HK-2 (cell line): ENCODE results near the gene GDF11.

Experiments
- DNase-seq: peaks from one replicate; pipeline ENCODE4 v3.0.0-alpha.2; 2018; ENCODE audit not compliant: unreplicated experiment

GDF11 gene

DNA sequence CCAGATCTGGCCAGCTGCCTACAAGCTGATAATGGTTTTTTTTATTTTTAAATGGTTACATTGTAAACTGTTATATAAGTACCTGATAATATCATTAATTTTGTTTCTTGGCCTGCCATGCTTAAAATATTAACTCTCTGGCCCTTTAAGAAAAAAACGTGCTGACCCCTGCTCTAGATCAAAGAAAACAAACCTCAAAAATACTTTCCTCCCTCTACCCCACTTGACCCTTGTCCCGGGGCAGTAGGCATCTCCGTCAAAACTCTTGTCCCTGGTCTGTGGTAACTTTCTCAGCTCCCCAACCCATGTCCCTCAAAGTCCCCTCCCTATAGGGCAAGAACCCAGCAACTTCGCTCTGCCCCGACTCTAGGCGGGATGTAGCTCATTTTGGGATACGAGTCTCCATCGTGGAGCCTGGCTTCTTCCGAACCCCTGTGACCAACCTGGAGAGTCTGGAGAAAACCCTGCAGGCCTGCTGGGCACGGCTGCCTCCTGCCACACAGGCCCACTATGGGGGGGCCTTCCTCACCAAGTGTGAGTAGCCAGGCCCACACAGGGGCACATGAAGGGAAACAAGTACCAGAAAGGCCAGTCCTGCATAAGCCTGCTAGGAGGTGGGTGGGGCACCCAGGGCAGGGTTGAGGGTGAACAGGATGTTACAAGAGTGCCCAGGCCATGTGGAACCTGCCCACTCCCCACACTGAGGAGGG, 19.3 kb upstream of the GDF11 start:
- DNase-seq, result no peak

DNA sequence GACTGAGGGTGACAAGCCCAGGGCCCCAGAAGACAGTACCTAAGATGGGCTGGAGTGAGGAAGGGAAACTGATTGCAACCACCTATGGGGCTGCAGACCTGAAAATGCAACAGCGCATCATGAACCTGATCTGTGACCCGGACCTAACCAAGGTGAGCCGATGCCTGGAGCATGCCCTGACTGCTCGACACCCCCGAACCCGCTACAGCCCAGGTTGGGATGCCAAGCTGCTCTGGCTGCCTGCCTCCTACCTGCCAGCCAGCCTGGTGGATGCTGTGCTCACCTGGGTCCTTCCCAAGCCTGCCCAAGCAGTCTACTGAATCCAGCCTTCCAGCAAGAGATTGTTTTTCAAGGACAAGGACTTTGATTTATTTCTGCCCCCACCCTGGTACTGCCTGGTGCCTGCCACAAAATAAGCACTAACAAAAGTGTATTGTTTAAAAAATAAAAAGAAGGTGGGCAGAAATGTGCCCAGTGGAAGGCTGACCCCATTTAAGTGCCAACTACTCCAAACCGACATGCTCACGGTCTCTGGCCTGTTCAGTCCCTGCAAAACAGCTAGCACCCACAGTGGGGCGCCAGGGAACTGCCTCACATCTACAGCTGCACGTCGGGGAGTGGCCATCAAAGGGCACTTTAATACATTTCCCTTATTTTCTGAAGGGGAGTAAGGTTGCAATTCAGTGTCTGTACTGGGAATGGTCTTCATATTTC, 18.5 kb upstream of the GDF11 start:
- no peak for DNase-seq

DNA sequence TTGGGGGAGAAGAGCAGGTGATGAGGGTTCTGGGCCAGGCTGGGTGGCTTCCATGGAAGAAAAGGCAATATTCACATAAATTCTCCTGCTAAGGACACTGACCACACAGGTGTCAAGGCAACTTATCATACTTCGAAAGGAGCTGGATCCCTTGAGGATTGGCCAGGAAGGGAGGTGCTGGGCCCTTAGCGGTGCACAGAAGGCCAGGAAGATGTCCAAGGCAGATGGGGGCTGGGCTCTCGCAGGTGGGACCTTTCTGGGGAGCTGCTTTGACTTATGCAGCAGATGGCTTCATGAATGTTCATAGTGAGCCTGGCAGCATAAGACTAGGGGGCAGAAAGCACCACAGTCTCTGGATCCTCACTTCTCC, 18.0 kb upstream of the GDF11 start:
- DNase-seq, result no peak

DNA sequence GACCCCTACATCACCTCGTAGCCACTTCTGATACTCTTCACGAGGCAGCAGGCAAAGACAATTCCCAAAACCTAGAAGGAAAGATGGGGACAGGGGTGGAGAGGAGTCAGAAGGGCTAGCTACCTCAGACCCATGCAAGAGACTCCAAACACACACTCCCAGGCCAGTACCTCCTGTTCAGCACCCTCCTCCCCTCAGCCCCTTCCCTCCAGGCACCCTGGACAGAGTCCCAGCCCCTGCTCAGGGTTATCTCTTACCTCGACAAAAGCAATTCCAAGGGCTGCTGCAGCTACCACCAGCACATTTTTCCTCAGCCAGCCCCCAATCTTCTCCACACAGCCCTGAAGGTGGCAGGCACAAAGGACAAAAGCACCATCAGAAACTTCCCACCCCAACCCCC, 17.4 kb upstream of the GDF11 start:
- no peak for DNase-seq

DNA sequence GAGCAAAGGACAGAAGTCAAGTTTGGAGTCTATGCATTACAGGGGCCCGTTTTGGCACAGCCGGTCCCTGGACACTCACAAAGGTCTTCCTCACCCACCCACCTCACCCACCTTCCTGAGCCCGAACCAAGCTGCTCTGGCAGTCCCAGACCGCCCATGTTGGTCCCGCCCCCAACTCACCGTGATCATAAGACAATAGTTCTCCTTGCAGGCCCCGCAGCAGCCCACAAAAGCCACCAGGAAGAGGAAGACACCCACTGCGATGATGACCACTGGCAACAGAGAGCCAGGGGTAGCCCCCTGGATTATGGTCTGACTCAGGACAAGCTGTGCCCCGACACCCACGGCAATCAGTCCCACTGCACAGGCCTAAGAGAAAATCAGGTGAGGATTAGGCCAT, 16.0 kb upstream of the GDF11 start:
- DNase-seq, result no peak

DNA sequence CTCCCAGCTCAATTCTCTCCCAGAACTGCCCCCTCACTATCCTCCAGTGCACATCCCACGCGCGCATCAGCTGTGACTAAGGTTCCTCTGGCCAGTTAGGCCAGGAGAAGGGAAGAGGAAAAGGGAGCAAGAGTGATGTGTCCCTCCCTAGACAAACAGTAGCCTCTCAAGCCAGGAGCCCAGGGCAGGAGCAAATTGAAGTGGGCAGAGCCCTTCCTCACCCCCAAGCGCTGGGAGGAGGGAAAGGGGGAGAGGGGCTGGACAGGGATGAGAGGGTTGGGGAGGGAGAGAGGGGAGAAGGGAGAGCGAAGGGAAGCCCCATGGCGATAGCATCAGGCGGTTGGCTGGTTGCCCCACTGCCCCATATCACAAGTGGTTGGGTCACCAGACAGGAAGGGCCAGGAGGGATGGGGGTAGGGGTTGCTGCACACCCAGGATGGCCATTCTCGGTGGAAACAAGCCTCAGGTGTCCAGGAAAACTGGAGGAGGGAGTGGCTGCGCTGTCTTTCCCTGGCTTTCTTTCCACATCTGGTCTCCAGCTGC, 15.2 kb upstream of the GDF11 start:
- peak; percentile 65 for DNase-seq

DNA sequence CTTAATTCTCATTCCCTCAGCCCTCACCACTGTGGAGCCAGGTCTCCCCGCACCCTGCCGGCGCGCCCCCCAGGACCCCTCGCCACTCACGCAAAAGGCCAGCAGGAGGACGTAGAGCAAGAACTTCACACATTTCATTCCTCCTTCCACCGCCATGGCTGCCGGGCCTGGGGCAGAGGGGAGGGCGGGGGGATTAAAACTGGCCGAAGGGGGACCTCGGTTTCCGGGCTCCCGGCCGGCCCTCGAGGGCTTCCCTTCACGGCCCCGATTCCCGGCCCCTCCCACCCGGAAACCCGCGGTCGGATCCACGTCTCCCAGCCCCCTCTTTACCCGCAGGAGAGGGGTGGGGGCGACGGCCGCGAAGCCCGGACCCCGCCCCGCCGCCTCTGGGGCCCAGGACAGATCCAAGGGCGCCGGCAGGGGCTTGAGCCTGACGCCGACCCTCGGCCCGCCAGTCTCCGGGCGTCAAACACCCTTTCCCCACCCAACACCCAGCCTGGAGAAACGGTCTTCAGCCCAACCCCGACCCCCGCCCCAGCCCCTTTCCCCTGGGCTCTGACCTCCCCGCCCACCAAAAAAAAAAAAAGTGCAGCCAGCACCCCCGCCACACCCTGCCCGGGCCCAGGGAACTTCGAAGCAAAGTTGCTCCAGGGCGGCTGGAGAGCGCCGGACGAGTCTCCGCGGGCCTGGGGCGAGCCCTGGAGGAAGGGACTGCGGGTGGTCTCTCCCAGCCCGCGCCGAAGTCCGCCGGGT, 14.6 kb upstream of the GDF11 start:
- DNase-seq, result peak; percentile 73

DNA sequence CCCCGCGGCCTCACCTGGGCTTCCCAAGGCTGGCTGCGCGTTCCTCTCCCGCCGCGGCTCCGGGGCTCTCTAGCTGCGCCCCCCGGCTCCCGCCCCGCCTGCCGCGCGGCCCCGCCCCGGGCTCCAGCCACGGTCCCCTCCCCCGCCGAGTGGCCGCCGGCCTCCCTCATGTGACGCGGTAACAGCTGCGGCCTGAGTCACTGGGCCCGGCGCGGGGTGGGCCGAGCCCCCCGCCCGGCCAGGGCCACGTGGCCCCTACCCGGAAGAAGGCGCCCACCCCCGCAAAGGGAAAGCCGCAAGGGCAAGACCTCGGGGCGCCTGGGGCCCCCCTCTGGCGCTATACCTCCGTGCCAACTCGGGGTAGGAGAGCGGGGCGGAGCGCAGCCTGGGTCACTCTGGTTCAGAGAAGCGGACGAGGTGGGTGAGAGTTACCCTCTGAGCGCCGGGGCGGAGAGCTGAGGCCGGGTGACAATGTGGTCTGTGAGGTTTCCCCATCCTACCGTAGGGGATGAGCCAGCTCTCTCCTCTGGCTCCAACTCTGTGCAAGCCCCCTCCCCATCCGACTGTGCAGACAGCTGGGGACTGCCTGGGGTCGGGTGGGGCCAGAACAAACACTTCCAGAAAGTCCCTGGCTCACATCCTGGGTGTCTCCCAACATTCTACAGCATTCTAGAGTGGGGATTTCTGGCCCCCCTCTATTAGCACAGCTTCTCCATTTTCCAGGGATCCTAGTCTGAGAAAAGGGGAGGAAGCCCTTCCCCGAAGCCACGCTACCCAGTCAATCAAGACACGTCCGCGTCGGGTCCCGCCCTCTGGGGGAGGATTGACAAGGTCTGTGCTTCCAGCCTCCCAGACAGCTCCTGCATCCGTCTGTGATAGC, 13.7 kb upstream of the GDF11 start, which contains the start of gene CD63:
Gene CD63, minus strand, starts transcription at position 71 of the 880 bp plus-strand sequence. CDS start 668 bp downstream, outside the sequence.
- peak; percentile 89 for DNase-seq

DNA sequence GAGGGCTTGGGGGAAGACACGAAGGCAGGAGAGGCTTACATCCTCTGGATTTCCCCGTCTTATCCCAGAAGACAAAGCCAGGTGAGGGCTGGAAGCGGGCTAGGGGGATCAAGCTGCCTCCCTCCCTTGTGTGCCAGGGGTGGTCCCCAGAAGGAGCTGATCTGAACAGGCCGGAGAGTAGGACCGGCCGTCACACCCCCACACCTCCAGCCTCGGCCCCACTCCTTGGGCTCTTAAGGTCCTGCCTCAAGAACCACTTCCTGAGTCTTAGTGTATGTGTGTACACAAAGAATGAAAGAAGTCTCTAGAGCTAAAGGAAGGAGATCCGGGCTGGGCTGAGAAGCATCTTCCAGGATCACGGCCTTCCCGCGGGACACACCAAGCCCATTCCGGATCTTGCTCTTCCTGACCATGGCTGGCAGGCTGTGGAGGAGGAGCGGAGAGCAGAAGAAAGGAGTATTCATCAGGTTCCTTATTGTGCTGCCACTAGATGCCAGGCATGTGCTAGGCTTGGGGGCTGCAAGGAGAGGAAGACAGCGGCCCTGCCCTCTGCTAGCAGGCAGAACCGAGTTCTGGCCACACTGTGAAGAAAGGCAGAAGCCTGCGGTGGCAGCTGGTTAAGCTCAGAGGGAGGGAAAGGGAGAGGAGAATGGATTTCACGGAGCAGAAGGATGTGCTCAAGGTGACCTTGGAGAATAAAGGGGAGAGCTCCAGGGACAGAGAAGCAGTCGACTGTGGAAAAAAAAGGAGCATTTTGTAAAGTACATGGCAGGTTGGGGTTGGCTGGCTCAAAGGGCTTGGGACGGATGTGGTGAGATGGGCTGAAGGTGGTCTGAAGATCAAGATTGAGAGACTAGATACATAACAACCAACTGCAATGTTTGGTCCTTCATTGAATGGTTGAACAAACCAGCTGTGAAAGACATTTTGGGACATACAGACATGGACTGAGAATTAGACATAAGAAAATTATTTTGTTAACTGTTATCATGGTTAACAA, 12.8 kb upstream of the GDF11 start:
- peak; percentile 60 for DNase-seq

DNA sequence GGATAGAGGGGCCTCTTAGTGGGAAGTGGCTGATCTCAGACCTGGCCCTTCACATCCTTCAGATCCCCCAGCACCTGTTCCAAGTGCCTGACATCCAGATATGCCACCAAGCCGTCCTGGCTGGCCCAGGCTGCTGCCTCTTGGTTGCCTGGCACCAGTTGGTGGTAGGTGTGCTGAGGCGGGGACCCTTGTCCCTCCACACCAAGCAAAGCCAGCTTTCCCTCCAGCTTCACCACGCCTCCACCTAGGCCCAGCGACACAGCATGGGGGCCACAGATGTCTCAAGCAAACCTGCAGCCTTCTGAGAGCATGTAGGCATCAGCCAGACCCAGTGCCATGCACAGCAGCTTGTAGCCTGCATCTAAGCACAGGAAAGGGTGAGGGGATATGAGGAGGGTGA, 10.6 kb upstream of the GDF11 start:
- DNase-seq, result no peak

DNA sequence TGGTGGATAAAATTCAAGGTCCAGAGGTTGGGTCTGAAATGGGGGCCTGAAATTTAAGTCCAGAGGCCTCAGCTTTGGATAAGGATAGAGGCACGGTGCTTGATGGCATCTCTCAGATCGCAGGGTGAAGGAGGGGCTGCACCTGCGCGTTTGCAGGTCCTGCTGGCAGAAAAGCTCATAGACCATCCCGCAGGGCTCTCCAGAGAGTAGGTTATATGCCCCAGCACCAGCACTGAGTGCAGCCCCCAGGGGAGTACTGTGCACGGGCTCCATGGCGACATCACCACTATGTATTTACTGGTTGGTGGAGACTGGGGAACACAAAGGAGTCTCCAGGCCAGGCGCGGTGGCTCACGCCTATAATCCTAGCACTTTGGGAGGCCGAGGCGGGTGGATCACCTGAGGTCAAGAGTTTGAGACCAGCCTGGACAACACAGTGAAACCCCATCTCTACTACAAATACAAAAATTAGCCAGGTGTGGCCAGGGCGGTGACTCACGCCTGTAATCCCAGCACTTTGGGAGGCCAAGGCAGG, 9.8 kb upstream of the GDF11 start:
- no peak for DNase-seq

DNA sequence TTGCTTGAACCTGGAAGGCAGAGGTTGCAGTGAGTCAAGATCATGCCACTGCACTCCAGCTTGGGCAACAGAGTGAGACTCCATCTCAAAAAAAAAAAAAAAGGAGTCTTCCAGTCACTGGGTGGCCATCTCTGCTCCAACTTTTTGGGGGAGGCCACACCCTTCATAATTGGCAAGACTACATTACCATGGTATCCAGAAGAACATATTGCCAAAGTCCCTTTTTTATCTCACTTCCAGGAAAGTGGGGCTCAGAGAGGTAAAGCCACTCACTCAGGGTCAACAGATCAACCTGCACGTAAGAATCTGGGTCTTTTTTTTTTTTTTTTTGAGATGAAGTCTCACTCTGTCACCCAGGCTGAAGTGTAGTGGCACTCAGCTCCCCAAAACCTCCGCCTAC, 9.1 kb upstream of the GDF11 start:
- no peak for DNase-seq

DNA sequence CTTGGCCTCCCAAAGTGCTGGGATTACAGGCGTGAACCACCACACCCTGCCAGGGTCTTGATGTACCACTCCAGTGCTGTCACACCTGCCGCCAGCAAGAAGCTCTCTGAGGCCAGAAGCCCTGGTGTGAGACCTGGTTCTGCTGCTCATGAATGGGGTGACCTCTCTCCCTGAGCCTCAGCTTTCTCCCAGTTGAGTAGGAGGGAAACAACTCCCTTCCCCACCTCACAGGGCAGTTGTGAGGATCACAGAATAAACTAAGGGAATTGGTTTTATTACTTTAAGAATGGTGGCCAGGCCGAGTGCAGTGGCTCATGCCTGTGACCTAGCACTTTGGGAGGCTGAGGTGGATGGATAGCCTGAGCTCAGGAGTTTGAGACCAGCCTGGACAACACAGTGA, 8.3 kb upstream of the GDF11 start:
- no peak for DNase-seq

DNA sequence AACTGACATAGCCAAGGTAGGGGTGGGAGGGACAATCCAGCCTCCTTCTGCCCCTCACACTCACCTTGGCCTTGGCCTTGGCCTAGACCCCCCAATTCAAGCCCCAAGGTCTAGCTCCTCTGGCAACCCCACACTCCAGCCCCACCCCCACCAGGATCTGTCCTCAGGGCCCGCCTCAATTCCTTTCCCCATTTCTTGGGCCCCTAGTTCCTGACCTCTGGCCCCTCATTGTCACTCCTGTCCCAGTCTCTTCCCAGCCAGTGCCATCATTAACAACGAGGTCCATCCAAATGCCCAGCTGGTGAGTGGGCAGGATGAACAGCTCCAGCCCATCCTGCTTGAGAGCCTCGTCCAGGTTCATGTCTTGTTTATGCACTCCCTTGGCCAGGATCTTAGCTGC, 6.8 kb upstream of the GDF11 start:
- DNase-seq, result no peak

DNA sequence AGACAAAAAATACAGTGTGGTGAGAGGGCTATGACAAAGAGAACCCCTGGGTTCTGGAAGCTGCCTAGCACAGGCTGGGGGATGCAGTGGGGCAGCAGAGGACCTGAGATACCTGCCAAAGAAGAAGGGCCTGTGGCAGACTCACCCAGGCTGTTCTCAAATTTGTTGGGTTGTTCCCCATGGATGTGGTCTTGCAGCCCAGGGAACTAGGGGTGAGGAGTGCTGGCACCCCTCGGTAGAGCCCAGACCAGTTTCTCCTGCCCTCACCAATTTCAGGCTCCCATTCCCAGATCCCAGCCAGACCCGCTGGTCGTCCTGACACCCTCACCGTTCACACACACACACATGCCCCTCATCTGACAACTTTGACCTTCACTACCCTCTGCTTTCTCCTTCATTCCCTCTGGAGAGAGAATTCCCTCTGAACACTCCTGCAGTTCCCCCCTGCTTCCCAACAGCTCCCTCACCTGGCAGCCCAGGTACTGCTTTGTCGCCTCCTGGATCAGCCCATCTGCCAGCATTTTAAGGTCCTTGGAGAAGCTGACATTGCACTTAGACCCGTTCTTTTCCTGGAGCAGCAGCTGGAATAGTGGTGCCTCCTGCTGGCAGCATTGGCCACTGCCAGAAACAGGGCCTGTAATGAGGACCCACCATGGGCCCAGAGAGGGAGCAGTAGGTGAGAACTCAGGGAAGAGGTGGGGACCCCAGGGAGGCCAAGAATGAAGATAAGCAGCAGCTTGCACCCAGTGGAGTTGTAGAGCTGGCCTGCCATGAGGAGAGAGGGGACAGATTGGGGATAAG, 5.9 kb upstream of the GDF11 start:
- peak; percentile 60 for DNase-seq

DNA sequence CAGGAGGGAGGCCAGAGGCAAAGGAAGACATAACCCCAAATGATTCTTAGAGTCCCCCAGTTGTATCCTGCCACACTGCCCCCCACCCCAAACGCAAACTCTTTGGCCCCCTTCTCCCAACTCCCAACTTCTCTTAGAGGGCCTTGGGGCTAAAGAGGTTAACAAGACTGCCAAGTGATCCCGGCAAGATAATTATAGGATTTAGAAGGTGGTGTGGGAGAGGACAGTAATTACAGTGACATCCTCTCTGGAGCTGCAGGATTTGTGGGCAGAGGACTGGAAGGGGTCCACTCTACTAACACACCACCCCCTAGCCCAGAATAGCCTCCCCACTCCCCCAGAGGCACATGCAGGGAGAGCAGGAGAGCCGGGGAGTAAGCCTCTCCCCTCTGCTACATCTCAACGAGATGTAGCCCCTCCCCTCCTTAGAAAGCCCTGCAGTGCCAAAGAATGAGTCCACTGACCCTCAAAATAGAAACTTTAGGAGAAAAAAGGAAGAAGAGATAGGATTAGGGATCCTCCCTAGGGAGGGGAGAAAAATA, 5.3 kb upstream of the GDF11 start:
- no peak for DNase-seq

DNA sequence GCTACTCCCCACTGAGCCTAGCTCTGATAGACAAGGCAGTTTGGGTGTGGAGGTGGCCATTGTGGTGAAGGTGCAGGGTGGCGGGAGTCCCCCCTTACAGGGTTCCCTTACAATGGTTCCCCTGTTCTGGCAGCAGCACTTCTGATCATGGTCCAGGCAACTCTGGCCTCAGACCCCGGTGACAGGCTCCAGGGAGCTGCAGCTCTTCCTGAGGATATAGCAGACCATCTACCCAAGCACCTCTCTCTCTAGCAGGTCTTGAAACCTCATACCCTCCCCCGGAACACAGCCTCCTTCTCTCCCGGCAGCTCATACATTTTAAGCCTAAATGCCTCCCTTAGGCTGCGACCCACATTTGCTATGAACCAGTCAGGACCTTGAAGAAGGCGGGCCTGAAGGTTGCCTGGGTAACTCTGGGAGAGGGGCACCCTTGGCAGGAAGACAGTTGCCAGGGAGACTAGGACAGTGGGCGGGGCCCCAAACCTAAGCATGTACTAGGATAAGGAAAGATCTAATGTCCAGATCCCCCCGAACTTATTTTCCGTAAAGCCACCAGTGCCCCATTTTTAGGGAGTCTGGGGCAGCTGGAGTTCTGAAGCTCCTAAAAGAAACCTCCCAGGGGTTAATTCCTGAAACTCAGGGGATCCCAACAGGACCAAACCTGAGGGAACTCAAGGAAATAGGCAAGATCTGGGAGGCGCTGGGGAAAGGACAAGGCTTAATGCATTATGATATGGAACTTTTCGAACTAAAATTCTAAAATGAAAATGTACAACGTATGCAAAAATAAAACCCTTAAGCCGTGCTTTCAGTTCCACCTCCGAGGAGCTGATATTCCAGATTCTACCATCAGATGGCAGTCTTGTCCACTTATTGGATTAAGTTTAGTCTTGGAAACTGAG, 4.5 kb upstream of the GDF11 start:
- DNase-seq, result peak; percentile 79

DNA sequence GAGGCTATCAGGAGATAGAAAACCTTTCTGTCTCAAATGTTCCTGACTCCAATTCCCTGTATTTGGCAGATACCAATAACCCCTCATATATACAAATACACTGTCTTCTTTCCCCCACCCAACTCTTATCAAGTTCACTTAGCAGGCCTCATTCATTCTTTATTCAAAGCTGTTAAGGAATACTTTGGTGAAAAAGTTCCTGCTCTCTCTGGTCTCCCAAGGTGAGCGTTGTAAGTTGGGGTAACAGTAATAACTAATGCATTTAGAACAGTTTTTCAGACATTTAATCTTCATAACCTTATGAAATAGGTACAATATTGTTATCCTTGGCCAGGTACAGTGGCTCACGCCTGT, 3.9 kb upstream of the GDF11 start:
- DNase-seq, result no peak
